HG03460 (cell line): ENCODE data around the gene DOCK7.

Experiments
- ATAC-seq: cut with Tn5 transposase; IDR thresholded peaks from one replicate; pipeline ENCODE4 v1.9.1; 2021; ENCODE audit not compliant: unreplicated experiment

Gene DOCK7

GRCh38 chr1:62420214-62420613 is 268.0 kb downstream of the DOCK7 start:
- ATAC-seq, result no peak

- no peak for ATAC-seq
Measured at GRCh38 chr1:62417351-62417999, 270.7 kb downstream of the DOCK7 start.

DNA sequence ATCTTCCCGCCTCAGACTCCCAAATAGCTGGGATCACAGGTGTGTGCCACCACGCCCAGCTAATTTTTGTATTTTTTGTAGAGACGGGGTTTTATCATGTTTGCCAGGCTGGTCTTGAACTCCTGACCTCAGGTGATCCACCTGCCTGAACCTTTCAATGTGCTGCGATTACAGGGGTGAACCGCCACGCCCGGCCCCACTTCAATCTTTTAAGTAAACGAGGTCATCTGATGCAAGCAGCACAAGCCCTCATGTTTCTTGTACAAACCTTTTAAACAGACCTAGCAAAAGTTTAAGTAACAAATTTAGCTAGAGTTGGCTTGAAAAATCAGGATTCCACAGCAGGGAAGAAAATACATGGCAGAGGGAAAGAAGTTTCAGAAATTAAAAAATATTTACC is 272.5 kb downstream of the DOCK7 start:
- no peak for ATAC-seq

DNA sequence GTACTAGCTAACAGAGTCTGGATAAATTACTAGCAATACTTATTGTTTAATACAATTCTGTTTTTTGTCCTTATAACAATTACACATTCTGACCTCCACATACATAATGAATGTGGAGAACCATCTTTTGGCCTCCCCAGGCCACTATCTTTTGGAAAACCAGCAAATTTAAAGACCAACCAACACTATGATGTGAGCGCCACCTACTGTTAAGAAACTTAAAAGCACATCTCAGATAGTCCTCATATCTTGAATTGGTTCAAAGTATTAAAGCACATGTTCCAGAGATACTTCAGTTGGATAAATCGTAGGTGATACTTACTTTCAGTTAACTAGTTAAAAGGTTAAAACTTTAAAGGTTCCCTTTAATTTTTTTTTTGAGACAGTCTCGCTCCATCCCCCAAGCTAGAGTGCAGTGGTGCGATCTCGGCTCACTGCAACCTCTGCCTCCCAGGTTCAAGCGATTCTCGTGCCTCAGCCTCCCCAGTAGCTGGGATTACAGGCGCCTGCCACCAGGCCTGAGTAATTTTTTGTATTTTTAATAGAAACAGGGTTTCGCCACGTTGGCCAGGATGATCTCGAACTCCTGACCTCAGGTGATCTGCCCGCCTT is 280.7 kb downstream of the DOCK7 start:
- no peak for ATAC-seq

DNA sequence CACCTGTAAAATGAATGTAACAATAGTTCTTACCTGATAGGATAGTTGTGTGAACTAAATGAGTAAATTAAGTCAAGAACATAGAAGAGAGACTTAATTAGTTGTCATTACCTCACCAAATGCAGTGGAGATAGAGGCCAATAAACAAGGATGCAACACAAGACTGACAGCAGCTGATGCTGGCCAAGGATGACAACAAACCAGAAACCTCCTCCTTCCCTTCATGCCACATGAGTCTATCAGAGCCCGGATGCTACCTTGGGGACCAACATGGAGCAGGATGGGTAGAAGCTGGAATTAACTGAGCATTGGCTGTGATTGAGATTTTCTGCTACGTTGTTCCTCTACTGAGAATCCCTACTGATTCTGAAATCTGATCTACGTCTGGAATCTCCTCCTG is 281.6 kb downstream of the DOCK7 start:
- ATAC-seq, result no peak

GRCh38 chr1:62405247-62405646 is 282.9 kb downstream of the DOCK7 start:
- ATAC-seq, result no peak
